K562 (cell line): ENCODE measurements around the gene OGFR. TPM values are rescaled to one million over a fixed set of nuclear protein-coding genes. Genes with fewer than 3 reads are reported as not detected.

Source experiments
- ATAC-seq: fragments of 200-7000 bp; cut with Tn5 transposase; 3 replicates; pipeline ENCODE4 v1.9.1; 2020; ENCODE audit warnings: moderate library complexity
- BruUV-seq: library from RNA; stranded (reverse); fragments of 400-500 nt; replicated peaks from 2 replicates; lab custom pipeline; 2021; lab: Mats Ljungman, UMichigan
- CTCF ChIA-PET: fragments of 300-600 bp; formaldehyde crosslinking; extraction: SDS; loops from one replicate; lab custom pipeline; 2021; ENCODE audit warnings: low intra/inter-chr PET ratio; lab: Yijun Ruan, JAX
- POLR2A ChIA-PET: fragments of 300-600, 350-650 bp; sonication (Branson Sonifier 250); formaldehyde crosslinking; extraction: SDS; loops from one replicate; lab custom pipeline; 2021; ENCODE audit warnings: antibody characterized with exemption, inconsistent platforms; lab: Yijun Ruan, JAX
- DNase-seq, 4 experiments: peaks; one replicate each; pipeline versions ENCODE4 v3.0.0 to v3.0.0-alpha.2; 2011 to 2018; ENCODE audit warnings: low spot score in 3 of 4, mixed read lengths in 3 of 4; ENCODE audit errors: extremely low read depth in 1 of 4
- FAIRE-seq: peaks from 2 replicates; lab custom pipeline; 2011; peaks lifted over from hg19 to GRCh38; lab: Jason Lieb, UNC
- H2AFZ ChIP-seq: 2 replicates; pipeline ENCODE4 v1.6.0; 2011; ENCODE audit warnings: low read depth, low read length, control low read depth, inconsistent platforms
- H3K27ac ChIP-seq: fragments of 200-600 bp; 3 replicates; pipeline ENCODE4 v1.8.0; 2011; ENCODE audit warnings: low read depth, mild to moderate bottlenecking, control low read depth, inconsistent platforms, low read length, moderate library complexity, mixed read lengths; ENCODE audit errors: extremely low read depth
- H3K27me3 ChIP-seq, 2 experiments: fragments of 300-600 bp in 1 of 2; 2 replicates in 1 of 2; 3 replicates in 1 of 2; pipeline versions ENCODE4 v1.6.0 to v1.8.0; 2011; ENCODE audit warnings: inconsistent platforms in 2 of 2, low read length in 2 of 2, mild to moderate bottlenecking in 1 of 2, mixed read lengths in 1 of 2, moderate library complexity in 1 of 2; ENCODE audit not compliant: control insufficient read depth in 2 of 2, insufficient read depth in 2 of 2
- H3K36me3 ChIP-seq: fragments of 300-600 bp; 3 replicates; pipeline ENCODE4 v1.8.0; 2011; ENCODE audit warnings: mild to moderate bottlenecking, low read length, inconsistent platforms; ENCODE audit not compliant: control insufficient read depth, insufficient read depth
- H3K4me1 ChIP-seq, 2 experiments: fragments of 200-600 bp in 1 of 2; replicated peaks in 1 of 2; 2 replicates in 1 of 2; 3 replicates in 1 of 2; pipeline versions ENCODE4 v1.5.1 to v1.8.0; 2011; ENCODE audit warnings: inconsistent platforms in 2 of 2, low read length in 2 of 2, mild to moderate bottlenecking in 1 of 2, mixed read lengths in 1 of 2, moderate library complexity in 1 of 2; ENCODE audit not compliant: control insufficient read depth in 2 of 2, insufficient read depth in 2 of 2
- H3K4me2 ChIP-seq: 2 replicates; pipeline ENCODE4 v1.6.1; 2011; ENCODE audit warnings: low read length, control low read depth, inconsistent platforms, mixed read lengths; ENCODE audit not compliant: insufficient read depth
- H3K4me3 ChIP-seq: fragments of 200-600 bp; sonication (generic), shearing (Covaris generic); 2 replicates; pipeline ENCODE4 v1.5.1; 2016; ENCODE audit warnings: control low read depth, inconsistent platforms
- H3K79me2 ChIP-seq: fragments of 200-600 bp; 3 replicates; pipeline ENCODE4 v1.8.0; 2011; ENCODE audit warnings: low read length, inconsistent platforms; ENCODE audit not compliant: control insufficient read depth, insufficient read depth
- H3K9ac ChIP-seq, 2 experiments: 2 replicates each; pipeline versions ENCODE4 v1.6.0 to v1.6.1; 2011; ENCODE audit warnings: low read depth in 2 of 2, low read length in 2 of 2, control low read depth in 1 of 2, inconsistent platforms in 1 of 2, mild to moderate bottlenecking in 1 of 2, mixed read lengths in 1 of 2; ENCODE audit not compliant: insufficient read depth in 1 of 2
- H3K9me1 ChIP-seq: one replicate; pipeline ENCODE4 v1.6.0; 2011; ENCODE audit warnings: inconsistent platforms, mild to moderate bottlenecking, low read length, moderate library complexity; ENCODE audit not compliant: control insufficient read depth, insufficient read depth
- H3K9me3 ChIP-seq: replicated peaks from 2 replicates; pipeline ENCODE4 v1.5.1; 2011; ENCODE audit warnings: low read depth, low read length, inconsistent platforms; ENCODE audit not compliant: control insufficient read depth, insufficient read depth
- H4K20me1 ChIP-seq: replicated peaks from 2 replicates; pipeline ENCODE4 v1.6.1; 2011; ENCODE audit warnings: low read length, inconsistent platforms, mixed read lengths; ENCODE audit not compliant: control insufficient read depth, insufficient read depth
- BACH1 ChIP-seq: fragments of 200-800 bp; sonication (Bioruptor generic); IDR thresholded peaks from 2 replicates; pipeline ENCODE4 v1.6.1; 2016; ENCODE audit warnings: missing genetic modification characterization, missing compliant biosample characterization
- HMGN3 ChIP-seq: IDR thresholded peaks from 2 replicates; pipeline ENCODE4 v1.6.1; 2011; ENCODE audit warnings: borderline replicate concordance, low read depth, mild to moderate bottlenecking, mixed read lengths, low read length; ENCODE audit not compliant: insufficient read length; ENCODE audit errors: extremely low read depth
- KLF1 ChIP-seq: fragments of 450-650 bp; IDR thresholded peaks from 2 replicates; pipeline ENCODE4 v1.6.1; 2016; ENCODE audit warnings: missing genetic modification characterization, missing compliant biosample characterization
- POLR2G ChIP-seq: fragments of 200-400 bp; formaldehyde crosslinking; IDR thresholded peaks from 2 replicates; pipeline ENCODE4 v1.6.1; 2017; ENCODE audit warnings: low read depth, mild to moderate bottlenecking, antibody characterized with exemption, low read length, moderate library complexity
- SP2 ChIP-seq: IDR thresholded peaks from 2 replicates; pipeline ENCODE4 v1.6.1; 2011; ENCODE audit warnings: mild to moderate bottlenecking, low read depth, low read length, moderate library complexity; ENCODE audit not compliant: poor library complexity, severe bottlenecking; ENCODE audit errors: extremely low read depth
- ZNF766 ChIP-seq: fragments of 200-800 bp; sonication (Bioruptor generic); conservative IDR thresholded peaks from 2 replicates; pipeline ENCODE4 v1.6.1; 2016; ENCODE audit warnings: missing genetic modification characterization, missing compliant biosample characterization
- WGBS: fragments of 100-300 bp; shearing (Covaris generic); methylation state at CpG from one replicate; pipeline ENCODE4 v1.1.6; 2016; ENCODE audit warnings: low coverage, mixed read lengths; ENCODE audit not compliant: insufficient coverage; ENCODE audit errors: missing lambda C conversion rate; 5-methylcytosine and 5-hydroxymethylcytosine counted together
- in situ Hi-C: fragments of 300-500 bp; cut with MboI; formaldehyde crosslinking; loops from 4 replicates; pipeline ENCODE4 v1.15.0; 2018; ENCODE audit warnings: inconsistent platforms, mixed read lengths
- intact Hi-C: fragments of 100-400 bp; cut with micrococcal nuclease; formaldehyde crosslinking; loops from 2 replicates; pipeline ENCODE4 v1.14.2; 2022
- polyA plus RNA-seq, 8 experiments: library from polyadenylated mRNA; depleted of rRNA in 4 of 8; stranded (reverse) in 5 of 8; unstranded in 3 of 8; fragments of >200 nt; fragmentation: Nextera tagmentation in 2 of 8; fragmentation: Illumina TruSeq in 1 of 8; extraction: Ambion mirVana in 2 of 8; extraction: Trizol in 1 of 8; gene quantifications; 2 replicates each; pipeline versions ENCODE4 v1.2.1 to v1.2.3, GENCODE V29; 2011 to 2014; ENCODE audit warnings: inconsistent platforms in 1 of 8, missing spikeins in 1 of 8
- total RNA-seq, 7 experiments: library from RNA; depleted of rRNA in 6 of 7; stranded (reverse); fragments of >200 nt in 6 of 7; fragmentation: Illumina TruSeq in 2 of 7; extraction: Trizol in 2 of 7; gene quantifications; 2 replicates each; pipeline versions ENCODE4 v1.2.1 to v1.2.3, GENCODE V29; 2011 to 2021; ENCODE audit warnings: low replicate concordance in 1 of 7
- TF ChIP-seq, protein P1 (sequence below): fragments of 250-450 bp; sonication (Bioruptor Pico); IDR thresholded peaks from 2 replicates; pipeline ENCODE4 v1.5.0; 2021; ENCODE audit warnings: mild to moderate bottlenecking, moderate library complexity
- TF ChIP-seq, protein P2 (sequence below), 2 experiments: fragments of 150-350 bp in 1 of 2; IDR thresholded peaks; 2 replicates each; pipeline ENCODE4 v1.6.1; 2012 to 2016; ENCODE audit warnings: low read depth in 2 of 2, low read length in 2 of 2, mild to moderate bottlenecking in 1 of 2, moderate library complexity in 1 of 2
- TF ChIP-seq, protein P3 (sequence below): sonication (generic); formaldehyde crosslinking; IDR thresholded peaks from 2 replicates; pipeline ENCODE4 v1.8.1; 2023; ENCODE audit warnings: mild to moderate bottlenecking, missing genetic modification reagents

Gene OGFR
- total and polyA plus RNA-seq, 9 of the 15 experiments (the other 6 are each of a cell fraction or from before 2014, with no cell fraction given), result 0.39 to 56.3 (median 17.5) TPM

DNA sequence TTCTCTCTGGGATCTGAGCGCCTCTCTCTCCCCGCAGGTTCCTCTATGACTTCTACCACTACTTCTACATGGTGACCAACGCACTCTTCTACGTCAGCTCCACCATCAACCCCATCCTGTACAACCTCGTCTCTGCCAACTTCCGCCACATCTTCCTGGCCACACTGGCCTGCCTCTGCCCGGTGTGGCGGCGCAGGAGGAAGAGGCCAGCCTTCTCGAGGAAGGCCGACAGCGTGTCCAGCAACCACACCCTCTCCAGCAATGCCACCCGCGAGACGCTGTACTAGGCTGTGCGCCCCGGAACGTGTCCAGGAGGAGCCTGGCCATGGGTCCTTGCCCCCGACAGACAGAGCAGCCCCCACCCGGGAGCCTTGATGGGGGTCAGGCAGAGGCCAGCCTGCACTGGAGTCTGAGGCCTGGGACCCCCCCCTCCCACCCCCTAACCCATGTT lies 44.6 kb upstream of the OGFR start:
- no peak for DNase-seq
- Histone ChIP-seq H3K4me3 (no peak overlapping the region), H3K79me2 (no peaks in the 10 kb centered on the region), H3K9ac (0 out of 4 replicates have a peak overlapping the region, but pooled peaks of 1 of the 2 experiments have one; percentile 19), H3K27ac (no peak overlapping the region), H3K4me1 (peaks cover 0 to 38% of the 10 kb centered on the region in 2 experiments; a peak in 3 of 5 replicates), H2AFZ (no peak overlapping the region), H3K27me3 (peaks cover 0 to 17% of the 10 kb centered on the region in 2 experiments; a peak in 3 of 5 replicates), H3K36me3 (no peaks in the 10 kb centered on the region), H3K9me3 (no peaks in the 10 kb centered on the region), H3K9me1 (no peaks in the 10 kb centered on the region), H4K20me1 (peaks cover 15% of the 10 kb centered on the region), H3K4me2 (no peak overlapping the region)
- BruUV-seq, result no TSS peak
- POLR2A ChIA-PET, result no interaction called here
- in situ Hi-C loops, result no loop called here
- peak; percentile 29 for ATAC-seq
- TF ChIP-seq, protein P1, sequence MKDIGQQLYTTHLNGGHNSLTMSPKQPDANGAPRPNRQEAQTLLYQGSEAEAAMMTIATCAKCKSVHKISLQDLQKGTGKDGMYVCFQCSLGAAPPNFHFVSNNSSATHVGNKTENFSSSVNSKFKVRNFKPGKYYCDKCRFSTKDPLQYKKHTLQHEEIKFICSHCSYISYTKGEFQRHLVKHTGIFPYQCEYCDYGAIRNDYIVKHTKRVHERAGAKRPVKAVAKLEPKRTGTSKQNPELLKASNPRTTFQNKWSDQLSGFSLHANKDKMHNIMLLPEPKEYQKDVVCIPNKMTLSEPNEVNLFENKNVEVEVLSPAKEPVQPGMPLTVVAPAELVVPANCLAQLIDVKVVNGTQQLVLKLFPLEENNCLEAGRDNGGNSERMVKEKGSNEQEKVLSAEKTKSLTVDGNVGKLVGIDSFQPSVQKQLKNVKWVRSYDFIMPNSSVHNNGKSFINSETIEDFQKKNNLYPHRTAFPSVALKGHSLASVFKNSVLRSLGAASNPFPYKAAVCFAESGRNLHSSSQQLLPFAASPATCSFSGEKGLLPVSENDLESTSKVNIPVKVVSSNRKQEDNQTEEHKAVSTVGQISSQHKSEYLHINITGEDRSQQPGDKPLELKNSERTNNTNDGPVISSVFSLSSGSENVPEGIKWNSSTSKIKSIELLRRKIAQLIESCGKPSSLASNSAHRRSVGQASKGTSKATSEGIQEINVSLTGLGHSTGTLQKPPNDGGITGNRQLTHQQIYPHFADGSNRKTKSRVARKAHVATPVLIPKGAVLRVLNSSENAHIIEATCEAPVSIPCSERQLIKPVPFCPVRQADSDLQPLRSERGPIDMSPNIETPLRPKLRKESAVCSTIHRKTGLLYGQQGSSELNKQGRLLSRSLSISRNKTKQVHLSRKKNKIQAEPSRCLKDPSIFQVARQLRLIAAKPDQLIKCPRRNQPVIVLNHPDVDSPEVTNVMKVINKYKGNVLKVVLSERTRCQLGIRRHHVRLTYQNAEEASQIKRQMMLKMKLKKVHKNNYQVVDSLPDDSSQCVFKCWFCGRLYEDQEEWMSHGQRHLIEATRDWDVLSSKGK (CRISPR knock-in tag), result no peak
- TF ChIP-seq SP2 (no peak), HMGN3 (peak; percentile 21), POLR2G (peak; percentile 51), ZNF766 (CRISPR knock-in tag) (no peak), BACH1 (tag) (no peak), KLF1 (0 out of 2 replicates have a peak, but pooled peaks have one; percentile 22)
- TF ChIP-seq, protein P2, sequence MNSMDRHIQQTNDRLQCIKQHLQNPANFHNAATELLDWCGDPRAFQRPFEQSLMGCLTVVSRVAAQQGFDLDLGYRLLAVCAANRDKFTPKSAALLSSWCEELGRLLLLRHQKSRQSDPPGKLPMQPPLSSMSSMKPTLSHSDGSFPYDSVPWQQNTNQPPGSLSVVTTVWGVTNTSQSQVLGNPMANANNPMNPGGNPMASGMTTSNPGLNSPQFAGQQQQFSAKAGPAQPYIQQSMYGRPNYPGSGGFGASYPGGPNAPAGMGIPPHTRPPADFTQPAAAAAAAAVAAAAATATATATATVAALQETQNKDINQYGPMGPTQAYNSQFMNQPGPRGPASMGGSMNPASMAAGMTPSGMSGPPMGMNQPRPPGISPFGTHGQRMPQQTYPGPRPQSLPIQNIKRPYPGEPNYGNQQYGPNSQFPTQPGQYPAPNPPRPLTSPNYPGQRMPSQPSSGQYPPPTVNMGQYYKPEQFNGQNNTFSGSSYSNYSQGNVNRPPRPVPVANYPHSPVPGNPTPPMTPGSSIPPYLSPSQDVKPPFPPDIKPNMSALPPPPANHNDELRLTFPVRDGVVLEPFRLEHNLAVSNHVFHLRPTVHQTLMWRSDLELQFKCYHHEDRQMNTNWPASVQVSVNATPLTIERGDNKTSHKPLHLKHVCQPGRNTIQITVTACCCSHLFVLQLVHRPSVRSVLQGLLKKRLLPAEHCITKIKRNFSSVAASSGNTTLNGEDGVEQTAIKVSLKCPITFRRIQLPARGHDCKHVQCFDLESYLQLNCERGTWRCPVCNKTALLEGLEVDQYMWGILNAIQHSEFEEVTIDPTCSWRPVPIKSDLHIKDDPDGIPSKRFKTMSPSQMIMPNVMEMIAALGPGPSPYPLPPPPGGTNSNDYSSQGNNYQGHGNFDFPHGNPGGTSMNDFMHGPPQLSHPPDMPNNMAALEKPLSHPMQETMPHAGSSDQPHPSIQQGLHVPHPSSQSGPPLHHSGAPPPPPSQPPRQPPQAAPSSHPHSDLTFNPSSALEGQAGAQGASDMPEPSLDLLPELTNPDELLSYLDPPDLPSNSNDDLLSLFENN (IDR thresholded peaks at IDR 0.05; ENCODE audit: low read depth in 2 of 2, low read length in 2 of 2), result no peak
- TF ChIP-seq, protein P3, sequence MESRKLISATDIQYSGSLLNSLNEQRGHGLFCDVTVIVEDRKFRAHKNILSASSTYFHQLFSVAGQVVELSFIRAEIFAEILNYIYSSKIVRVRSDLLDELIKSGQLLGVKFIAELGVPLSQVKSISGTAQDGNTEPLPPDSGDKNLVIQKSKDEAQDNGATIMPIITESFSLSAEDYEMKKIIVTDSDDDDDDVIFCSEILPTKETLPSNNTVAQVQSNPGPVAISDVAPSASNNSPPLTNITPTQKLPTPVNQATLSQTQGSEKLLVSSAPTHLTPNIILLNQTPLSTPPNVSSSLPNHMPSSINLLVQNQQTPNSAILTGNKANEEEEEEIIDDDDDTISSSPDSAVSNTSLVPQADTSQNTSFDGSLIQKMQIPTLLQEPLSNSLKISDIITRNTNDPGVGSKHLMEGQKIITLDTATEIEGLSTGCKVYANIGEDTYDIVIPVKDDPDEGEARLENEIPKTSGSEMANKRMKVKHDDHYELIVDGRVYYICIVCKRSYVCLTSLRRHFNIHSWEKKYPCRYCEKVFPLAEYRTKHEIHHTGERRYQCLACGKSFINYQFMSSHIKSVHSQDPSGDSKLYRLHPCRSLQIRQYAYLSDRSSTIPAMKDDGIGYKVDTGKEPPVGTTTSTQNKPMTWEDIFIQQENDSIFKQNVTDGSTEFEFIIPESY, result peak; percentile 78
- intact Hi-C loops, result no loop called here
- WGBS, result 25% methylated on average over 8 of the region's 20 CpGs
- FAIRE-seq, result no peak
- CTCF ChIA-PET, result no interaction called here
